GM19395 (cell line): ENCODE measurements around the gene SOS2.
A peak's percentile ranks its signal among the peaks of the same experiment; 100 is the strongest.

ENCODE experiments used
- ATAC-seq: cut with Tn5 transposase; IDR thresholded peaks from one replicate; pipeline ENCODE4 v1.9.1; 2021; ENCODE audit warnings: mild to moderate bottlenecking, moderate library complexity; ENCODE audit not compliant: unreplicated experiment

SOS2 gene

GRCh38 chr14:50116966-50117365, 114.4 kb downstream of the SOS2 start:
- no peak for ATAC-seq

- peak; percentile 94 for ATAC-seq
Measured at GRCh38 chr14:50116181-50116956, 115.0 kb downstream of the SOS2 start, which contains the start of gene VCPKMT. VCPKMT (minus strand) TSS chr14:50116572; CDS start chr14:50116552, 20 bp downstream.

GRCh38 chr14:50113381-50114035, 117.9 kb downstream of the SOS2 start:
- ATAC-seq: no peak

GRCh38 chr14:50110323-50111037, 120.9 kb downstream of the SOS2 start:
- no peak for ATAC-seq

- no peak for ATAC-seq
Measured at GRCh38 chr14:50109342-50109741, 122.0 kb downstream of the SOS2 start.

- ATAC-seq: no peak
Measured at GRCh38 chr14:50107850-50108249, 123.5 kb downstream of the SOS2 start.

- no peak for ATAC-seq
Measured at GRCh38 chr14:50106178-50106577, 125.2 kb downstream of the SOS2 start.

- no peak for ATAC-seq
Measured at GRCh38 chr14:50103558-50103957, 127.8 kb downstream of the SOS2 start.

- ATAC-seq: no peak
Measured at GRCh38 chr14:50101417-50101816, 130.0 kb downstream of the SOS2 start.

- no peak for ATAC-seq
Measured at GRCh38 chr14:50100805-50101204, 130.6 kb downstream of the SOS2 start.

- no peak for ATAC-seq
Measured at GRCh38 chr14:50099335-50099734, 132.0 kb downstream of the SOS2 start.

- ATAC-seq: no peak
Measured at GRCh38 chr14:50095895-50096294, 135.5 kb downstream of the SOS2 start.

GRCh38 chr14:50094056-50094755, 137.2 kb downstream of the SOS2 start:
- no peak for ATAC-seq

GRCh38 chr14:50093496-50093895, 137.9 kb downstream of the SOS2 start:
- ATAC-seq: no peak

- ATAC-seq: no peak
Measured at GRCh38 chr14:50092006-50092555, 139.3 kb downstream of the SOS2 start.

- ATAC-seq: no peak
Measured at GRCh38 chr14:50091240-50091913, 140.0 kb downstream of the SOS2 start.

- ATAC-seq: no peak
Measured at GRCh38 chr14:50089208-50089607, 142.2 kb downstream of the SOS2 start.

GRCh38 chr14:50088731-50089130, 142.6 kb downstream of the SOS2 start:
- ATAC-seq: no peak

GRCh38 chr14:50088117-50088515, 143.3 kb downstream of the SOS2 start:
- no peak for ATAC-seq
